Stimulated activated CD8-positive, alpha-beta memory T cell treated with anti-CD3 and anti-CD28 coated beads, Interleukin-15, amount 100 ng/mL, for 24 hours (primary cell): ENCODE measurements around the gene EMC10.
A peak's percentile ranks its signal among the peaks of the same experiment; 100 is the strongest.

Source experiments
- DNase-seq: peaks from one replicate; pipeline ENCODE4 v3.0.0-alpha.2; 2020; ENCODE audit warnings: low read depth

The EMC10 gene

GRCh38 chr19:50497022-50497405 is 20.7 kb downstream of the EMC10 start:
- DNase-seq, result no peak

DNA sequence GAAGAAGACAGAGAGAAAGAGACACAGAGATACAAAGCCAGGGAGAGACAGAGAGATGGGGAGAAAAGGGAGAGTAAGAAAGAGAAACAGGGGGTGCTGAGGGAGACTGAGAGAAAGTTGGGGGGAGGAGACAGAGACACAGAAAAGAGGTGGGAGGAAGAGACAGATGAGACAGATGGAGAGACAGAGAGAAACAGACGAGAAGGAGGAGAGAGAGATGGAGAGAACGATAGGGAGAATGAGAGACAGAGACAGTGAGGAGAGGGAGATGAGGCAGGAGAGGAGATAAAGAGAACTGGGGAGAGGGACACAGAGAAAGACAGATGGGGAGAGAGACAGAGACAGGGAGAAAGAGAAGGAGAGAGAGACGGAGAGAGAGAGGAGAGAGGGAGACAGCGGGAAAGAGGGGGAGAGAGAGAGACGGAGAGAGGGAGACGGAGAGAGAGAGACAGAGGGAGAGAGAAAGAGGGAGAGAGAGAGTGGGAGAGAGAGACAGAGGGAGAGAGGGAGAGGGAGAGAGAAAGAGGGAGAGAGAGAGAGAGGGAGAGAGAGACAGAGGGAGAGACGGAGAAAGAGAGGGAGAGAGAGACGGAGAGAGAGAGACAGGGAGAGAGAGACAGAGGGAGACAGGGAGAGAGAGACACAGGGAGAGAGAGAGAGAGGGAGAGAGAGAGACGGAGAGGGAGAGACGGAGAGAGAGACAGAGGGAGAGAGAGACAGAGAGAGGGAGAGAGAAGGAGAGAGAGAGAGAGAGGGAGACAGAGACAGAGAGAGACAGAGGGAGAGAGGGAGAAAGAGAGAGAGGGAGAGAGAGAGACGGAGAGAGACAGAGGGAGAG is 22.1 kb downstream of the EMC10 start:
- DNase-seq, result no peak

- DNase-seq, result no peak
Measured at GRCh38 chr19:50500060-50500752, 23.9 kb downstream of the EMC10 start.

GRCh38 chr19:50500753-50501151 is 24.4 kb downstream of the EMC10 start:
- DNase-seq, result no peak

DNA sequence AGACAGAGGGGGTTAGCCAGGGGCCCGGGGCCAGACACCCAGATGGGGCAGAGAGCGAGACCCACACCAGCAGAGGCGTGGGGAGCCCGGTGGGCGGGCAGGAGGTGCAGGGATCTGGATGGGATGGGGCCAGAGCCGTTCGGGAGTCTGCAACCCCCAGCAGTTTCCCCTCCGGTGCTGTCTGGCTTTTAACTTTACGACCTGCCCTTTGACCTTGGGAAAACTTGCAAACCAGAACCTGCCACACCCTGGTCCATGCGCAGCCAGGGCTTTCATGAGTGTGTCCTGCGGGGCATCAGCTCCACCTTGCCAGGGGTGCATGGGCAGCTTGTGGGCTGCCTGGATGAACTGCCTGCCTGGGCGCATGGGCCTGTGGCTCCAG is 24.9 kb downstream of the EMC10 start:
- DNase-seq, result no peak

DNA sequence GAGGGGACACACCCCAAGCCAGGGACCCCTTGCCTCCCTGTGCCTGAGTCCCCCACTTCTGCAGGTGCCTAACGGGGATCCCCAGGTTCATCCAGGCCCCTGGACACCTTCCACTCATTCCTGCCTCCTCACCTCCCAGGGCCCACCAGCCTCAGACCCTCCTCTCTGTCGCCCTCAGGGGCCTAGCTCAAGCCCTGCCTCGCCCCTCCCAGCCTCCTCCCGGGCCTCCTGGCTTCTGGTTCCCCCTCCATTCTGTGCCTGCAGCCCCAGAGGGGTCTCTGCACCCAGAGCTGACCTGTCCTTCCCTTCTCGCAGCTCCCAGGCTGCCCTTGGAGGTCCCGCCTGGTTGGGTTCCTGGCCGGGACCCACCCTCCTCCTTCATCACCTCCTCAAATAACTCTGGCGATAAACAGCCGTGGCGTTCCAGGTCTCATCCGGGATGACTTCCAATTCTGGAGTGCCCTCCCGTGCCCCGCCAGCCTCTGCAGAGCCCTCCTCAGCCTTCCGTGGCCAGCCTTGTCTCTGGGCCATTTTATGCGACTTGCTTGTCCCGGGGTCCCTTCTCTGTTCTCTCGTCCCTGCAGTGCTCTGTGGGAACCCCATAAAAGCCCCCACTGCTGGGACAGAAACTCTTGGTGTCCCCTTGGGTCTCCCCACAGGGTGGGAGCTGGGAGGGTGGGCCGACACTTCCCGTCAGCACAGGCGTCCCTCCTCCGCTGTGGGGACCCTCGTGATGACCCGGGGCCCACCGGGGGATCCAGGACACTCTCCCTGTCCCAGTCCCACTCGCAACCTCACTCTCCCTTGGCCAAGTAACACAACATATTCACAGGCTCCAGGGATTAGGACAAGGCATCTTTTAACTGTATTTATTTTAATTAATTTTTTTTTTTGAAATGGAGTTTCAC is 25.5 kb downstream of the EMC10 start:
- DNase-seq, result no peak

DNA sequence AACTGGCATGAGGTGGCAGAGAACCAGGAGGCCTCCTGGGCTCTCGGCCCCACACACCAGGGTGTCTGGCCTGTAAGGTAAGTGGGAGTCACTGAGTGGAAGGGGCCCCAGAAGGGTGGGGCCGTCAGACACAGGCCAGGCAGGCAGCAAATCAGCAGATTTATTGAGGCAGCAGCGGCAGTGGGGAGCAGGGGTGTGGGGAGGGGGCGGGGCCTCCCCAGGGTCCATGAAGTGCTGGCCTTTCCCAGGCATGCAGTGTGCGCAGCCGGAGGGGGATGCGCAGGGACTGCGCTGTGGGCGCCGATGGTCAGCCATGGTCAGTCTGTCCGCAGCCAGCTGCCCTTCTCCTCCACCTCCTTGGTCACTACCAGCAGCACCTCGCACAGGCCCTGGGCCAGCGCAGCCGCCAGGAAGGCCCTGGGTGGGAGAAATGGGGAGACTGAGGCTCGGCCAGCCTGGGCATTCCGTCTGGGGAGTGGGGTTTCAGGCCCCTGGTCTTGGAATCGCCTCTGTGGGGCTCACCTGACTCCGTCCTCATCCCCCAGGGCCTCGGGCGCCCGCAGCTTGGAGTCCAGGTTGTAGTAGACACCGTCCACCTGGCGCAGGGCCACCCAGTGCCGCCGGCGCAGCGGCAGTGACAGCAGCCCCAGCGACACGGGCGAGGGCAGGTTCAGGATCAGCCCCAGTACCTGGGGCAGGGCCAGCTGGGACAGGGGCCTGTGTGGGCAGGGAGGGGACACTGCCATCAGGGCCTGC is 29.7 kb downstream of the EMC10 start:
- DNase-seq, result no peak

GRCh38 chr19:50506700-50507099 is 30.4 kb downstream of the EMC10 start:
- DNase-seq, result no peak

- no peak for DNase-seq
Measured at GRCh38 chr19:50507376-50507775, 31.1 kb downstream of the EMC10 start.

- DNase-seq, result no peak
Measured at GRCh38 chr19:50508843-50509190, 32.5 kb downstream of the EMC10 start.

- no peak for DNase-seq
Measured at GRCh38 chr19:50509366-50509765, 33.1 kb downstream of the EMC10 start.

DNA sequence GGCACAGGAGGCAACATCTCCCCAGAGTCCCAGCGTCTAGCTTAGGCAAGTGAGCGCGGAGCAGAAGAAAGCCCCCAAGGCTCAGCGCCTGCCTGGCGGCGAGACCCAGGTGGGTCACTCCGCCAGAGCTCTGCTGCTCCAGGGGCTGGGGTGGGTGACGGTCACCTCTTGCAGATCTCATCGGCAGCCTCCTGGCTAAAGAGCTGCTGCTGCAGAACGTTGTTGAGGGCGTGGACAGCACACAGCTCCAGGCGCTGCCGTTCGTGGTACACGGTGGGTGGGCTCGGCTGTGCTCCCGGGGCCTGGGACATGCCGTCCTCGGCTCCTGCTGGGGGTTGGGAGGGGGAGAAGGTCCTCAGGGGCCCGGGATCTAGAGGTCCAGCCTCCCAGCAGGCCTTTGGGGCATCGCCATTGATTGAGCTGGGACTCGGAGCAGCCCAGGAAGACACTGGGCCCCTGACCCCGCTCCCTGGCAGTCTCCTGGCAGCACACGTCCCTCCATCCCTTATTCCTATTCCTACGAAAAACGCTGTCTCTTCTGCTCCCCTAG is 33.9 kb downstream of the EMC10 start:
- DNase-seq, result no peak

- DNase-seq, result no peak
Measured at GRCh38 chr19:50510700-50511068, 34.4 kb downstream of the EMC10 start.

DNA sequence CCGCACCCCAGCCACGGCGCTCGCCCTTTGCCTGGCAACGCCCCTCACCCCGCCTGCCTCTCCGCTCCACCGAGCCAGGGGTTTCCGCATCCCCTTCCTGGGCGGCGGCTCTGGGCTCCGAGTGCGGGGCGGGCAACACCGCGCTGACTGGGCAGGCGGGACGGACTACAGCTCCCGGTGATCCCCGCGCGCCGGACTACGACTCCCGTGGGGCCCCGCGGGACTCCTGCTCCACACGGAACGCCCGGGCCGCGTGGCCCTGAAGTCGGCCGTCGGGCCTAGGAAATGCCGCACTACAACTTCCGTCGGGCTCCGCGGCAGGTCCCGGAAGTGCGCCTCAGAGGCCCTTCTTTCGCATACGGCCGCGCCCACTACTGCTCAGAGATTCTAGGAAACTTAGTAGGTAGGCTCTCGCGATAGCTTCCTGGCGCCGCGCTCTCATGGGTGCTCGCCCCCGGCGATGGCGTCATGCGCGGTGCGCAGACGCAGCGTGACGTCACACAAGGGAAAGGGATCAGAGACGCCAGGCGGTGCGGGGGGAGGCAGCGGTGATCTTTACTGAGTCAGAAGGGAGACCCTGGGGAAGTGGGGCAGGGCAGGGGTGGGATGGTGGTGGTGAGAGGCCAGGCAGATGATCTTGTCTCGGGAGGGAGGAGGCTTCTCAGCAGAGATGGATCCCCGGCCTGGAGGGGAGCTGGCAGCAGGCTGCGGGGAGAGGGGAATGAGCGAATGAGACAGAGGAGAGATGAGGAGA is 34.9 kb downstream of the EMC10 start, which contains the start of gene JOSD2:
Gene JOSD2, minus strand, starts transcription at position 123 of the 754 bp plus-strand sequence. CDS start 760 bp downstream, outside the sequence.
- DNase-seq, result peak; percentile 85

DNA sequence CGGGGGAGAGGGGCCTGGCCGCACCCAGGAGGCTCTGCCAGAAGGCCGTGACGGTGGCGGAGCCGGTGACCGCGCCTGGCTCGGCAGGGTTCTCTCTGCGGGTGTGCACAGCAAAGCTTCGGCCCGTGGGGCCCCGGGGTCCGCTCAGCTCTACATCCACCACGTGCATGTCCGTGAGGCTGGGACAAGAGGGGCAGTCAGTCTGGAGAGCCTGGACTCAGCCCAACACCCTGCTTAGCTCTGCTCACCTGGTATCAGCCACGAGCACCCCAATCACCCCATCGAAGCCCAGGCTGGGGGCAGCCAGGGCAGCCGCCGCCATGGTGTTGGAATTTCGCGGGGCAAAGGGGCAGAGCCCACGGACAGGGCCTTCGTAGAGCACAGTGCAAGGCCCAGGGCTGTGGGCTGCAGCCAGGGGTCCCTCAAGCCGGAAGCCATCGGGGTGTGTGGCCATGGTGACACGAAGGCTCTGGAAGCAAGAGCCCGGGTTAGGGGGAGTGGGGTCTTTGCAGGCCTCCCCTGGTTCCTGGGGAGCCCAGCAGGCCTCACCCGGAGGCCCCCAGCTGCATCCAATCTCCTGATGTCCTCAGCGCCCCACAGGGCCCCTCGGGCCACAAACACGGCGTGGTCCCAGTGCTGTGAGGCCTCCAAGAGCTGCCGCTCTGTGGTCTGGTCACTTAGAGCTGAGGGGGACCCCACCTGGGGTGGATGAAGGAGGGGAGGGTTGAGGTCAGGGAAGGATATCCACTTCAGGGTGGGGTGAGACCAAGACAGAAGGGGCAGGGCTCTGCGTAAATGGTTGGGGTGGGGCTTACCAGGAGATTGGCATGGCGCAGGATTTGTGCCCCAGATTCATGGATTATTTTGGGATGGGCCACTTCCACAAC is 36.0 kb downstream of the EMC10 start:
- no peak for DNase-seq

DNA sequence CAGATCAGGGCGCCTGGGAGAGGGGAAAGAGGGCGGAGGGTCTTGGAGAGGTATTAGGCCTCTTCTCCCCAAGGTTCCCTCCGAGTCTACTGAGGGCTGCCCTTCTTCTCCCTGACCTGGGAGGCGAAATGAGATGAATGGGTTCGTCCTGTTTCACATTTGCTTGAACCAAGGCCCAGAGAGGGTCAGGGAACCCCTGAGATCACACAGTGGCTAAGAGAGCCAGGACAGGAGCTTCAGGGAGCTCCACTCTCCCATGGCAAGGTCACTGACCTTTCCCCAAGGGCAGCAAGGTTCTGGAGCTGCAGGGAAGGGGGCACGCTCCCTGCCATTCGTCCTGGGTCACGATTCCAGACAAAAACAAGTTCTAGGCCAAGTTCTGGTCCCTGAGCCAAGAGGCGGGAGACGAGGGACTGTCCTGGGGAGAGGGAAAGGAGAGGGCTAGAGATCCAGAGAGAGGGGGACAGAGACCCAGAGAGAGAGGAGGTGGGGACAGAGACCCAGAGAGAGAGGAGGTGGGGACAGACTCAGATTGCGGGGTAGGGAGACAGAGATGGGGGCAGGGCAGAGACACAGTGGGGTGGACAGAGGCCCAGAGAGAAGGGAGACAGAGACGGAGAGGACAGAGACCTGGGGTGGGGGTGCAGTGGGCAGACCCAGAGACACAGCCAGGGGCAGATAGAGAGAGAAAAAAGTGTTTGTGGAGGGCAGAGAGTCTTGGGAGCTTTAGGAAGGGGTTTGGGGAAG is 36.9 kb downstream of the EMC10 start:
- no peak for DNase-seq

- DNase-seq, result no peak
Measured at GRCh38 chr19:50513746-50514345, 37.5 kb downstream of the EMC10 start, which contains the start of gene ASPDH. Gene ASPDH (minus strand): TSS chr19:50513913. CDS start chr19:50513823, 90 bp downstream.
